Astrocyte (in vitro differentiated cells and primary cell): Measurements from ENCODE around the gene PLCH1.

Experiments used
- CTCF ChIP-seq: IDR thresholded peaks from 2 replicates; pipeline ENCODE4 v1.5.1; 2011; ENCODE audit warnings: low read depth, mild to moderate bottlenecking, inconsistent platforms, low read length, moderate library complexity; ENCODE audit not compliant: insufficient read depth
- EZH2 ChIP-seq: IDR thresholded peaks from 2 replicates; pipeline ENCODE4 v1.6.1; 2012; ENCODE audit warnings: mild to moderate bottlenecking, low read length, inconsistent platforms; ENCODE audit not compliant: insufficient read depth

DNA sequence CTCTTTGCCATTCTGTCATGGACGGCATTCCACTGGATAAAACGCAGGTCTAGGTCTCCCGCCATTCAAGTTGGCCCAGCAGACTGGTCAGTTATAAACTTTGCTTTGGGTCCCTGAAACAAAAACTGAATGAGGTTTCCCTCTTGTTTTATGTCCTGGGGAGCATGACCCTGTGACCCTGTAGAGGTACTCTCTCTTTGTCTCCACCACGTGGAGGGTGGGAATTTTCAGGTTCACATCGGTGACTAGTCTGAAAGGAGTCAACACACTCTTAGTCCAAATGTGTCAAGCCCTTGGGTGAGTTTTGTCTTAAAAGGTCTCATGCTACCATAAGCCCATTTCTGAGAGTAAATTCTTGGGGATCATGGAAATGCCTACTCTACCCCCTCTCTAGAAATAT lies 139.9 kb downstream of the PLCH1 start:
- no peak for TF ChIP-seq CTCF
- TF ChIP-seq EZH2, result no peak
